SU-DHL-6 (cell line): ENCODE measurements around the gene TRIM7.

Experiments used
- H2AFZ ChIP-seq: fragments of 200-600 bp; sonication (generic); 2 replicates; pipeline ENCODE4 v1.6.1; 2014; ENCODE audit warnings: low read depth, mild to moderate bottlenecking, moderate library complexity, mixed read lengths, antibody characterized with exemption, low read length; ENCODE audit not compliant: severe bottlenecking
- H3F3A ChIP-seq: fragments of 200-600 bp; shearing (Covaris generic); 2 replicates; pipeline ENCODE4 v1.6.0; 2016; ENCODE audit warnings: antibody characterized with exemption, mild to moderate bottlenecking; ENCODE audit not compliant: insufficient read depth
- H3K27ac ChIP-seq: fragments of 200-600 bp; sonication (generic); 2 replicates; pipeline ENCODE4 v1.5.1; 2016; ENCODE audit warnings: low read depth, mild to moderate bottlenecking, low read length, moderate library complexity, mixed read lengths
- H3K27me3 ChIP-seq: fragments of 200-600 bp; sonication (generic), shearing (Covaris generic); 2 replicates; pipeline ENCODE4 v1.6.0; 2014; ENCODE audit warnings: mild to moderate bottlenecking, low read length
- H3K36me3 ChIP-seq: fragments of 200-600 bp; sonication (generic); 2 replicates; pipeline ENCODE4 v1.6.1; 2014; ENCODE audit warnings: mild to moderate bottlenecking, low read length, mixed read lengths
- H3K4me2 ChIP-seq: fragments of 300-600, 200-600 bp; shearing (Covaris generic), sonication (generic); 2 replicates; pipeline ENCODE4 v1.6.0; 2014; ENCODE audit warnings: low read length, low read depth, mild to moderate bottlenecking; ENCODE audit not compliant: poor library complexity, severe bottlenecking
- H3K4me3 ChIP-seq: fragments of 200-600 bp; sonication (generic); 2 replicates; pipeline ENCODE4 v1.5.1; 2014; ENCODE audit warnings: antibody characterized with exemption, low read length, mild to moderate bottlenecking, mixed read lengths; ENCODE audit not compliant: insufficient read depth, poor library complexity, severe bottlenecking
- H3K79me2 ChIP-seq: fragments of 200-600 bp; sonication (generic); 2 replicates; pipeline ENCODE4 v1.6.1; 2014; ENCODE audit warnings: mild to moderate bottlenecking, low read length, moderate library complexity; ENCODE audit not compliant: insufficient read depth
- H3K9ac ChIP-seq: fragments of 200-600 bp; sonication (generic); 2 replicates; pipeline ENCODE4 v1.7.0; 2014; ENCODE audit warnings: mild to moderate bottlenecking, low read length
- H3K9me2 ChIP-seq: fragments of 200-600 bp; sonication (generic); replicated peaks from 2 replicates; pipeline ENCODE4 v1.6.1; 2014; ENCODE audit warnings: low read length; ENCODE audit not compliant: insufficient read depth
- H3K9me3 ChIP-seq: fragments of 200-600 bp; sonication (generic); 2 replicates; pipeline ENCODE4 v1.6.1; 2014; ENCODE audit warnings: low read length, mixed read lengths; ENCODE audit not compliant: insufficient read depth
- H4K20me1 ChIP-seq: fragments of 200-600 bp; sonication (generic); 2 replicates; pipeline ENCODE4 v1.6.1; 2014; ENCODE audit warnings: low read depth, mild to moderate bottlenecking, antibody characterized with exemption, low read length, moderate library complexity, mixed read lengths
- EZH2phosphoT487 ChIP-seq: fragments of 200-600 bp; sonication (generic), shearing (Covaris generic); conservative IDR thresholded peaks from 2 replicates; pipeline ENCODE4 v1.6.1; 2018; ENCODE audit warnings: mild to moderate bottlenecking, antibody characterized with exemption, low read length, moderate library complexity, mixed read lengths
- TF ChIP-seq, protein P1 (sequence below): fragments of 200-600 bp; sonication (generic); IDR thresholded peaks from one replicate; pipeline ENCODE4 v1.5.1; 2017; ENCODE audit warnings: antibody characterized with exemption, mild to moderate bottlenecking, low read length, moderate library complexity; ENCODE audit not compliant: insufficient read depth, poor library complexity, severe bottlenecking

Gene TRIM7

DNA sequence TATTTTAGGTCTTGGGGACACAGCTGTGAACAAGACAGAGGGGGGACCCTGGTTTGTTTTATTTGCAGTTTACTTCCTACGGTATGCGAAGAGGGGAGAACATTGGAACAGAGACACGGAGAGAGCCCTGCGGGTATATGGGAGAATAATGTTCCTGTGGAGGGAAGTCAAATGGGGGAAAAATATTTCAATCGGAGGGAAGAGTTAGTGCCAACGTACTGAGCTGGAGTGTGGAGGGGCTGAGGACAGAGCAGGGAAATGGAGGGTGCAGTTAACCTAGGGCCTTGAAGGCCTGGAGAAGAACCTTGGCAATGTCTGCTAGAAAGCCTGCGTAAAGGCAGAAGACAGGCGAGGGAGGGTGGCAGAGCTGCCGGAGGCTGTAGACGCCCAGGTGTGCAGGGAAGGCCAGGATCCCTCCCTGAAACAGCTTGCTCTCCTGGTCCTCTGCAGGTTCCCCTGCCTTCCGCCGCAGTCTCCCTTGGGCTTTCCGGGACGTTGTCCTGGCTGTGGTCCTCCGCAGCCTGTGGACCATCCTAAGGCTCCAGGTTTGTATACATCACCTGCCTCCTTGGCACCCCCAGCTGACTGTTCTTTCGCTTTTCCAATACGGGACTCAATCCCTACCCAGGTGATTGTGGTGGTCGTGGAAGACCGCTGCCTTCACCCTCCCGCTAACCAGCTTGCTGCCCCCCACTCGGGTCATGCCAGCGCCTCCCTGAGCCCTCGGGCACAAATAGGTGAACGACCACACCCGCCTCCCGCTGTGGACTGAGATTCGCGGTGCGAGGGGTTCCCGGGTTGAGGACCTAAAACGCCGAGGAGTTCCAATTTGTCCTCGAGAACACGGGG lies 40.7 kb upstream of the TRIM7 start:
- Histone ChIP-seq H3K27me3 (no peaks in the 10 kb centered on the region), H3K4me3 (peak overlapping the region; percentile 98), H3K9ac (peak overlapping the region; percentile 95), H3K9me3 (no peaks in the 10 kb centered on the region), H3K27ac (peak overlapping the region; percentile 91), H4K20me1 (peaks cover 11% of the 10 kb centered on the region; the same call in 1 of the 2 replicates), H3K9me2 (no peaks in the 10 kb centered on the region), H3K79me2 (peaks cover 76% of the 10 kb centered on the region), H2AFZ (peak overlapping the region; percentile 17), H3K4me2 (peak overlapping the region; percentile 73), H3F3A (peaks cover 47% of the 10 kb centered on the region), H3K36me3 (peaks cover 20% of the 10 kb centered on the region)
- no peak for TF ChIP-seq EZH2phosphoT487
- TF ChIP-seq, protein P1, sequence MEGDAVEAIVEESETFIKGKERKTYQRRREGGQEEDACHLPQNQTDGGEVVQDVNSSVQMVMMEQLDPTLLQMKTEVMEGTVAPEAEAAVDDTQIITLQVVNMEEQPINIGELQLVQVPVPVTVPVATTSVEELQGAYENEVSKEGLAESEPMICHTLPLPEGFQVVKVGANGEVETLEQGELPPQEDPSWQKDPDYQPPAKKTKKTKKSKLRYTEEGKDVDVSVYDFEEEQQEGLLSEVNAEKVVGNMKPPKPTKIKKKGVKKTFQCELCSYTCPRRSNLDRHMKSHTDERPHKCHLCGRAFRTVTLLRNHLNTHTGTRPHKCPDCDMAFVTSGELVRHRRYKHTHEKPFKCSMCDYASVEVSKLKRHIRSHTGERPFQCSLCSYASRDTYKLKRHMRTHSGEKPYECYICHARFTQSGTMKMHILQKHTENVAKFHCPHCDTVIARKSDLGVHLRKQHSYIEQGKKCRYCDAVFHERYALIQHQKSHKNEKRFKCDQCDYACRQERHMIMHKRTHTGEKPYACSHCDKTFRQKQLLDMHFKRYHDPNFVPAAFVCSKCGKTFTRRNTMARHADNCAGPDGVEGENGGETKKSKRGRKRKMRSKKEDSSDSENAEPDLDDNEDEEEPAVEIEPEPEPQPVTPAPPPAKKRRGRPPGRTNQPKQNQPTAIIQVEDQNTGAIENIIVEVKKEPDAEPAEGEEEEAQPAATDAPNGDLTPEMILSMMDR, result no peak

DNA sequence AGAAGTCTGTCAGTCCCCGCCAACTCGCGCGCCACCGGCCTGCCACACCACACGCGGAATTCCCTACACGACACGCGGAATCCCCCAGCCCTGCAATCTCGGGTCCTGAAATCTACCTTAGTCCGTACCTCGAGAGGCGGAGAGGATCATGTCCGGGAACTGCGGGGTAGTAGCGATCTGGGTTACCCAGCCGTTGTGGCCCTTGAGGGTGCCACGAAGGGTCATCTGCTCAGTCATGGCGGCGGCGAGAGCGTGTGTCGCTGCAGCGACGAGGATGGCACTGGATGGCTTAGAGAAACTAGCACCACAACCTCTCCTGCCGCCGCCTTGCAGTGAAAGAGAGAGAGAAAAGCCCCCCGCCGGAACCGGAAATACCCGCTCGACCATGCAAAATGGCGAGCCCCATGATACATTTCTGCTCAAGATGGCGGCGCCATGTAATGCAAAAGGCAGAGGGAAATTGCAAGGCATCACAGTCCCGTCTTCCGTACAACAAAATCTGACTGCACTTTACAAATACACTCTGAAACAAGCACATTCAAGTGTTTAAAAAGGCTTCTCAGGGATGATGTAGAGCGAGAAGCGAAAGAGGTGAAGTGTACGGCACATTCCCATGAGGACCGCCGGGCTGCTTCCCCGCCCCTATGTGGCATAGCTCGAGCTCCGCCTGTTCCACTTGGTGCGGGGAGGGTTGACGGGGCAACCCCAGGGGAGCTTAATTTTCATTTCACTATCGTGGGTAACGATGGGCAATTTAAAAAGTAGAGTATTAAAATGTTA lies 38.8 kb upstream of the TRIM7 start, which contains the start of gene RACK1:
TSS of gene RACK1 (minus strand) at position 343 of the 780 bp plus-strand sequence. CDS start at position 237, 106 bp downstream.
- Histone ChIP-seq H3K79me2 (peaks cover 64% of the 10 kb centered on the region), H3K27me3 (no peaks in the 10 kb centered on the region), H2AFZ (peak within 1 kb of the TSS; percentile 61), H3F3A (peaks cover 64% of the 10 kb centered on the region), H3K4me3 (peak within 1 kb of the TSS; percentile 87), H3K9me3 (no peaks in the 10 kb centered on the region), H3K36me3 (peaks cover 28% of the 10 kb centered on the region), H3K9me2 (no peaks in the 10 kb centered on the region), H3K4me2 (peak within 1 kb of the TSS; percentile 73), H3K27ac (peak within 1 kb of the TSS; percentile 91), H3K9ac (peak within 1 kb of the TSS; percentile 95), H4K20me1 (peaks cover 20% of the 10 kb centered on the region; the same call in 1 of the 2 replicates)
- no peak for TF ChIP-seq EZH2phosphoT487
- TF ChIP-seq, protein P1, result no peak

DNA sequence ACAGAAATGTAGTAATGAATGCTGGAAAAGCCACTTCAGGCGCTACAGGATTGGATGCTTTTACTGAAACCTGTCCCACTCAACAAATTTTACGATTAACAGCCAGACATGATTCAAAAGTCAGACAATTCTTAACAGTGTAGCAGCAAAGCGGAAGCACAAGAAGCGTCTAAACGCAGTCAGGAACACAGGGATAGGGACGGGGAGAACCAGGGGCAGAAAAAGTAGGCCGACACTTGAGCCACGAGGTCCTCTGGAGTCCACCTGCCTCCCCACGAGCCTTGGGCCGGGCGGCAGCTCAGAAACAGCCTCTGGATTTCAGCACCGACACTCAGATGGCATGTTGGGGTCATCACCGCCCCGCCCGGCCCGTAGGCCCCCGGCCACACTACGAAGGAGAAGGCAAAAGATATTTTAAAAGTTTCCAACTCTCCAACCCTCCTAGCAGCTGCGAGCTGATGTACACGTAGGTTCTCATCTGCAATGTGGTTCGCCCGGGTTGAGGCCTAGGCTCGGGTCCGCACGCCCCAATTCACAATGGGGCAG lies 38.1 kb upstream of the TRIM7 start:
- peaks cover 25% of the 10 kb centered on the region; the same call in 1 of the 2 replicates for H4K20me1 ChIP-seq

More for the DNA sequence above, 38.1 kb upstream of the TRIM7 start:
- H3K4me2 ChIP-seq, result peak overlapping the region; percentile 73
- H3K79me2 ChIP-seq, result peaks cover 60% of the 10 kb centered on the region
- peaks cover 70% of the 10 kb centered on the region for H3F3A ChIP-seq
- peak overlapping the region; percentile 87 for H3K4me3 ChIP-seq
- no peaks in the 10 kb centered on the region for H3K9me2 ChIP-seq
- no peaks in the 10 kb centered on the region for H3K27me3 ChIP-seq
- TF ChIP-seq EZH2phosphoT487, result no peak
- TF ChIP-seq, protein P1, result no peak
- H3K9ac ChIP-seq, result peak overlapping the region; percentile 95
- peaks cover 33% of the 10 kb centered on the region for H3K36me3 ChIP-seq
- no peaks in the 10 kb centered on the region for H3K9me3 ChIP-seq
- H2AFZ ChIP-seq, result no peak overlapping the region
- H3K27ac ChIP-seq, result peak overlapping the region; percentile 91
